NK-92 (cell line): Measurements from ENCODE around the gene STPG2.

Experiments
- DNase-seq: peaks from one replicate; lab custom pipeline; 2025; ENCODE audit not compliant: unreplicated experiment; lab: John Stamatoyannopoulos, UW

Gene STPG2

GRCh38 chr4:97525236-97525635, 618.0 kb downstream of the STPG2 start:
- no peak for DNase-seq

- no peak for DNase-seq
Observed at GRCh38 chr4:97517939-97518338, 625.3 kb downstream of the STPG2 start.

- no peak for DNase-seq
Observed at GRCh38 chr4:97513917-97514316, 629.4 kb downstream of the STPG2 start.
